ENCODE measurements around the gene ZNF649.

DNA sequence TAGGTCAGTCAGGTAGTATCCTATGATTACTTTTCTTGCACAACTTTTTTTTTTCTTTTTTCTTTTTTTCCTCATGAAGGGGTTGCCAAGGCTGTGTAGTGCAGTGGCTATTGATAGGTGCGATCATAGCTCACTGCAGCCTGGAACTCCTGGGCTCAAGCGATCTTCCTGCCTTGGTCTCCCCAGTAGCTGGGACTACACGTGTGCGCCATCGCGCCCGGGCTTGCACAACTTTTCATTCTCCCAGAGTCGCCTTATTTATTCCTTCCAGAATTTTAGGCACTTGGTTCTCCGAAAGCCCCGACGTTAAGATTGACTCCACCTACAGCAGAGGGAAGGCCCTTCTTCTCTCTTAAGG, 21.6 kb upstream of the ZNF649 start:
- TF ChIP-seq POLR2A (IDR thresholded peaks at IDR 0.05; ENCODE audit: low read depth, low read length) = no peak
- no peak for TF ChIP-seq FOS (IDR thresholded peaks at IDR 0.05; ENCODE audit: low read depth, low read length)
- TF ChIP-seq, protein P1, sequence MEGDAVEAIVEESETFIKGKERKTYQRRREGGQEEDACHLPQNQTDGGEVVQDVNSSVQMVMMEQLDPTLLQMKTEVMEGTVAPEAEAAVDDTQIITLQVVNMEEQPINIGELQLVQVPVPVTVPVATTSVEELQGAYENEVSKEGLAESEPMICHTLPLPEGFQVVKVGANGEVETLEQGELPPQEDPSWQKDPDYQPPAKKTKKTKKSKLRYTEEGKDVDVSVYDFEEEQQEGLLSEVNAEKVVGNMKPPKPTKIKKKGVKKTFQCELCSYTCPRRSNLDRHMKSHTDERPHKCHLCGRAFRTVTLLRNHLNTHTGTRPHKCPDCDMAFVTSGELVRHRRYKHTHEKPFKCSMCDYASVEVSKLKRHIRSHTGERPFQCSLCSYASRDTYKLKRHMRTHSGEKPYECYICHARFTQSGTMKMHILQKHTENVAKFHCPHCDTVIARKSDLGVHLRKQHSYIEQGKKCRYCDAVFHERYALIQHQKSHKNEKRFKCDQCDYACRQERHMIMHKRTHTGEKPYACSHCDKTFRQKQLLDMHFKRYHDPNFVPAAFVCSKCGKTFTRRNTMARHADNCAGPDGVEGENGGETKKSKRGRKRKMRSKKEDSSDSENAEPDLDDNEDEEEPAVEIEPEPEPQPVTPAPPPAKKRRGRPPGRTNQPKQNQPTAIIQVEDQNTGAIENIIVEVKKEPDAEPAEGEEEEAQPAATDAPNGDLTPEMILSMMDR (conservative IDR thresholded peaks at IDR 0.05; ENCODE audit: low read depth, low read length) = no peak
- no peak for TF ChIP-seq RCOR1 (IDR thresholded peaks at IDR 0.05; ENCODE audit: insufficient replicate concordance, low read length)
- no peak for TF ChIP-seq RAD21 (IDR thresholded peaks at IDR 0.05; ENCODE audit: low read length)
- TF ChIP-seq MXI1 (IDR thresholded peaks at IDR 0.05; ENCODE audit: borderline replicate concordance, low read depth, low read length) = 0 out of 2 replicates have a peak, but pooled peaks have one; percentile 9
- no peak for TF ChIP-seq RFX5 (IDR thresholded peaks at IDR 0.05; ENCODE audit: low read depth, low read length)
- TF ChIP-seq BHLHE40 (IDR thresholded peaks at IDR 0.05; ENCODE audit: low read depth, low read length) = no peak

All from IMR-90 (cell line).